ENCODE measurements around the gene MYLK. TPM values are rescaled to one million over a fixed set of nuclear protein-coding genes. Genes with fewer than 3 reads are reported as not detected.
"Not testable (repeated sequence)": the region's sequence is repeated elsewhere in the genome, so short reads cannot be mapped to it uniquely, and the experiment has no call there.

The MYLK gene
- total RNA-seq, 1 donor from 2014 or later: 50.5 TPM

DNA sequence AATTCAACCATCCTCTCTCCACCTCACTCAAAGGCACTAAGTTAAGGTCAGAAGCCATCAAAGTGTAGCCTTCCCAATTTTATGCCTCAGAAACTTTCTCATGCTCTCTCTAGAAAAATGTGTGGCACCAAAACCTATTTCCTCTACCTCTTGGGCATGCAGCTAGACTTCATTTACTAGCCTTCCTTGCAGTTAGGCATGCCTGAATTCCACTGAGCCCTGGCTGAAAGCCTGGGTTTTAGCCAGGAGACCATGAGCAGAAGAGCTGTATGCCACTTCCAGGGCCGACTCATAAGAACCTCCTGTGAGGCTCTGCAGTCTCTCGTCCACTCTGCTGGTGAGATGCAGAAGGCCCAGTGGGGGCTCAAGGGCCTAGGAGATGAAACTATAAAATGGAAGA lies 145.0 kb downstream of the MYLK start:
- Histone ChIP-seq H3K4me2 (ENCODE audit: low read length) (peak overlapping the region; percentile 21), H2AFZ (ENCODE audit: low read depth, low read length) (no peak overlapping the region), H3K9me3 (ENCODE audit: insufficient read depth, low read depth, low read length) (no peaks in the 10 kb centered on the region), H3K4me3 (ENCODE audit: insufficient read depth, low read depth, low read length) (no peak overlapping the region), H3K36me3 (ENCODE audit: insufficient read depth, low read length) (peaks cover 9% of the 10 kb centered on the region), H3K27me3 (ENCODE audit: insufficient read depth, low read length) (no peaks in the 10 kb centered on the region), H3K9ac (ENCODE audit: low read length) (peak overlapping the region; percentile 40), H3K79me2 (ENCODE audit: insufficient read depth, low read length) (no peaks in the 10 kb centered on the region), H3K27ac (ENCODE audit: low read depth, low read length) (peak overlapping the region; percentile 84), H4K20me1 (ENCODE audit: insufficient read depth, low read length) (no peaks in the 10 kb centered on the region), H3K4me1 (ENCODE audit: insufficient read depth, low read length) (peaks cover 38% of the 10 kb centered on the region)
- DNase-seq (ENCODE audit: low read depth) (no peak), FAIRE-seq (peak; percentile 67)
- Mint-ChIP-seq H3K27me3 (ENCODE audit: low read depth, unreplicated experiment) (no peaks in the 10 kb centered on the region), H3K4me1 (ENCODE audit: low read depth, unreplicated experiment) (peaks cover 40% of the 10 kb centered on the region), H3K4me3 (ENCODE audit: unreplicated experiment) (no peak overlapping the region), H3K36me3 (ENCODE audit: low read depth, unreplicated experiment) (peaks cover 31% of the 10 kb centered on the region), H3K9me3 (ENCODE audit: unreplicated experiment) (peaks cover 2% of the 10 kb centered on the region), H3K27ac (ENCODE audit: unreplicated experiment) (peak overlapping the region; percentile 73)
- TF ChIP-seq, protein P1, sequence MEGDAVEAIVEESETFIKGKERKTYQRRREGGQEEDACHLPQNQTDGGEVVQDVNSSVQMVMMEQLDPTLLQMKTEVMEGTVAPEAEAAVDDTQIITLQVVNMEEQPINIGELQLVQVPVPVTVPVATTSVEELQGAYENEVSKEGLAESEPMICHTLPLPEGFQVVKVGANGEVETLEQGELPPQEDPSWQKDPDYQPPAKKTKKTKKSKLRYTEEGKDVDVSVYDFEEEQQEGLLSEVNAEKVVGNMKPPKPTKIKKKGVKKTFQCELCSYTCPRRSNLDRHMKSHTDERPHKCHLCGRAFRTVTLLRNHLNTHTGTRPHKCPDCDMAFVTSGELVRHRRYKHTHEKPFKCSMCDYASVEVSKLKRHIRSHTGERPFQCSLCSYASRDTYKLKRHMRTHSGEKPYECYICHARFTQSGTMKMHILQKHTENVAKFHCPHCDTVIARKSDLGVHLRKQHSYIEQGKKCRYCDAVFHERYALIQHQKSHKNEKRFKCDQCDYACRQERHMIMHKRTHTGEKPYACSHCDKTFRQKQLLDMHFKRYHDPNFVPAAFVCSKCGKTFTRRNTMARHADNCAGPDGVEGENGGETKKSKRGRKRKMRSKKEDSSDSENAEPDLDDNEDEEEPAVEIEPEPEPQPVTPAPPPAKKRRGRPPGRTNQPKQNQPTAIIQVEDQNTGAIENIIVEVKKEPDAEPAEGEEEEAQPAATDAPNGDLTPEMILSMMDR (IDR thresholded peaks at IDR 0.05; ENCODE audit: insufficient read depth, low read depth, low read length): no peak
- TF ChIP-seq EZH2 (IDR thresholded peaks at IDR 0.05; ENCODE audit: insufficient read depth, low read length): no peak

DNA sequence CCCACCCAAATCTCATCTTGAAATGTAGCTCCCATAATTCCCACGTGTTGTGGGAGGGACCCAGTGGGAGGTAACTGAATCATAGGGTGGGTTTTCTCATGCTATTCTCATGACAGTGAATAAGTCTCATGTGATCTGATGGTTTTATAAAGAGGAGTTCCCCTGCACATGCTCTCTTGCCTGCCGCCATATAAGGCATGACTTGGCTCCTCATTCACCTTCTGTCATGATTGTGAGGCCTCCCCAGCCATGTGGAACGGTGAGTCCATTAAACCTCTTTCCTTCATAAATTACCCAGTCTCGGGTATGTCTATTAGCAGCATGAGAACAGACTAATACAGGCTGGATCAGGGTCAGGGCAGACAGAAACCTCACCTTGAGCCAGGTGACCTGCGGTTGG lies 145.6 kb downstream of the MYLK start:
- H3K4me2 ChIP-seq (ENCODE audit: low read length): not testable (repeated sequence)

DNA sequence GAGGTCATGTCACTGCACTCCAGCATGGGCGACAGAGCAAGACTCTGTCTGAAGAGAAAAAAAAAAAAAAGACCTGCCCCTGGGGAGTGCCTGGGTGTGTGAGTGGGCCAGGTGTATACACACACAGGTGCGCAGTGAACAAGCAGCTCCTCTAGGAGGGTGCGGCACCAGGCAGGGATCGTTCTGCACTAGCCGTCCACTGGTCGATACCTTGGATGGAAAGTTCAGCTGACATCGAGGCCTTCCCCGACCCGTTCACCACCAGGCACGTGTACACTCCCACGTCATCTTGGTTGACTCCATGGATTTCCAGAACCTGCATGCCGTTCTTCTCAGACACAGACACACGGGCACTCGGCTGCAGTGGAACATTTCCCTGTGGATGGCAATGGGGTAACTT lies 147.0 kb downstream of the MYLK start:
- no peak overlapping the region for H3K4me3 ChIP-seq (ENCODE audit: insufficient read depth, low read depth, low read length)
- Mint-ChIP-seq H3K27me3 (ENCODE audit: low read depth, unreplicated experiment) (no peaks in the 10 kb centered on the region), H3K27ac (ENCODE audit: unreplicated experiment) (no peak overlapping the region), H3K36me3 (ENCODE audit: low read depth, unreplicated experiment) (peaks cover 34% of the 10 kb centered on the region), H3K4me1 (ENCODE audit: low read depth, unreplicated experiment) (peaks cover 55% of the 10 kb centered on the region), H3K9me3 (ENCODE audit: unreplicated experiment) (peaks cover 2% of the 10 kb centered on the region), H3K4me3 (ENCODE audit: unreplicated experiment) (no peak overlapping the region)
- H3K9ac ChIP-seq (ENCODE audit: low read length): no peak overlapping the region
- no peak overlapping the region for H2AFZ ChIP-seq (ENCODE audit: low read depth, low read length)
- no peak overlapping the region for H3K4me2 ChIP-seq (ENCODE audit: low read length)
- H3K4me1 ChIP-seq (ENCODE audit: insufficient read depth, low read length): peaks cover 56% of the 10 kb centered on the region
- H3K27me3 ChIP-seq (ENCODE audit: insufficient read depth, low read length): no peaks in the 10 kb centered on the region
- H3K9me3 ChIP-seq (ENCODE audit: insufficient read depth, low read depth, low read length): no peaks in the 10 kb centered on the region
- DNase-seq (ENCODE audit: low read depth) (no peak), FAIRE-seq (no peak)
- H3K27ac ChIP-seq (ENCODE audit: low read depth, low read length): no peak overlapping the region
- H3K79me2 ChIP-seq (ENCODE audit: insufficient read depth, low read length): no peaks in the 10 kb centered on the region
- TF ChIP-seq, protein P1 (IDR thresholded peaks at IDR 0.05; ENCODE audit: insufficient read depth, low read depth, low read length): no peak
- no peak for TF ChIP-seq EZH2 (IDR thresholded peaks at IDR 0.05; ENCODE audit: insufficient read depth, low read length)
- no peaks in the 10 kb centered on the region for H4K20me1 ChIP-seq (ENCODE audit: insufficient read depth, low read length)
- peaks cover 9% of the 10 kb centered on the region for H3K36me3 ChIP-seq (ENCODE audit: insufficient read depth, low read length)

More for the DNA sequence above, 145.6 kb downstream of the MYLK start:
- H3K9ac ChIP-seq (ENCODE audit: low read length); H3K79me2 ChIP-seq (ENCODE audit: insufficient read depth, low read length); H3K9me3 Mint-ChIP-seq (ENCODE audit: unreplicated experiment); DNase-seq (ENCODE audit: low read depth); H3K27ac ChIP-seq (ENCODE audit: low read depth, low read length); H3K4me3 ChIP-seq (ENCODE audit: insufficient read depth, low read depth, low read length); H3K27ac Mint-ChIP-seq (ENCODE audit: unreplicated experiment); H3K36me3 ChIP-seq (ENCODE audit: insufficient read depth, low read length); H3K27me3 ChIP-seq (ENCODE audit: insufficient read depth, low read length); FAIRE-seq; H2AFZ ChIP-seq (ENCODE audit: low read depth, low read length); H3K9me3 ChIP-seq (ENCODE audit: insufficient read depth, low read depth, low read length); H4K20me1 ChIP-seq (ENCODE audit: insufficient read depth, low read length); H3K4me3 Mint-ChIP-seq (ENCODE audit: unreplicated experiment); H3K27me3 Mint-ChIP-seq (ENCODE audit: low read depth, unreplicated experiment): not testable (repeated sequence)
- Mint-ChIP-seq H3K4me1 (ENCODE audit: low read depth, unreplicated experiment) (peaks cover 44% of the 10 kb centered on the region), H3K36me3 (ENCODE audit: low read depth, unreplicated experiment) (peaks cover 33% of the 10 kb centered on the region)
- H3K4me1 ChIP-seq (ENCODE audit: insufficient read depth, low read length): peaks cover 44% of the 10 kb centered on the region

Measured in astrocyte (in vitro differentiated cells and primary cell).